Endometrium (tissue), 2 donors: ENCODE results near the gene PKD2L2.
"Not testable (repeated sequence)": the region's sequence is repeated elsewhere in the genome, so short reads cannot be mapped to it uniquely, and the experiment has no call there.

Experiments
- FAIRE-seq: peaks from 2 replicates; lab custom pipeline; 2012; peaks lifted over from hg19 to GRCh38; lab: Jason Lieb, UNC
- donor health status: control.
- donor health status: control.

The PKD2L2 gene

GRCh38 chr5:137957948-137958347, 68.7 kb downstream of the PKD2L2 start:
- no peak for FAIRE-seq

GRCh38 chr5:137959488-137959887, 70.2 kb downstream of the PKD2L2 start:
- FAIRE-seq, result no peak

GRCh38 chr5:137960141-137960540, 70.9 kb downstream of the PKD2L2 start:
- FAIRE-seq, result no peak

- FAIRE-seq, result no peak
Measured at GRCh38 chr5:137960819-137961218, 71.6 kb downstream of the PKD2L2 start.

GRCh38 chr5:137970384-137970783, 81.1 kb downstream of the PKD2L2 start:
- FAIRE-seq, result not testable (repeated sequence)

- no peak for FAIRE-seq
Measured at GRCh38 chr5:137975208-137975607, 86.0 kb downstream of the PKD2L2 start.

- FAIRE-seq, result no peak
Measured at GRCh38 chr5:137989419-137989818, 100.2 kb downstream of the PKD2L2 start.
